RWPE2 (cell line): ENCODE data around the gene MYOM1.
"Not testable (repeated sequence)": the region's sequence is repeated elsewhere in the genome, so short reads cannot be mapped to it uniquely, and the experiment has no call there.

ENCODE experiments used
- ATAC-seq: fragments of 200-7000 bp; cut with Tn5 transposase; 3 replicates; pipeline ENCODE4 v1.9.1; 2021; ENCODE audit warnings: low read depth
- DNase-seq: peaks from one replicate; pipeline ENCODE4 v3.0.0-alpha.2; 2020; ENCODE audit warnings: low spot score
- H3K27ac ChIP-seq: fragments of 450-650 bp; 2 replicates; pipeline ENCODE4 v1.5.1; 2017; ENCODE audit warnings: mild to moderate bottlenecking; ENCODE audit not compliant: poor library complexity, severe bottlenecking
- H3K27me3 ChIP-seq: fragments of 250-450 bp; sonication (Bioruptor Pico); 2 replicates; pipeline ENCODE4 v1.5.1; 2021; ENCODE audit warnings: mild to moderate bottlenecking, moderate library complexity; ENCODE audit not compliant: insufficient read depth, poor library complexity, severe bottlenecking
- H3K36me3 ChIP-seq: fragments of 250-450 bp; sonication (Bioruptor Pico); 2 replicates; pipeline ENCODE4 v1.5.1; 2020; ENCODE audit warnings: low read depth, mild to moderate bottlenecking, moderate library complexity
- H3K4me1 ChIP-seq: fragments of 250-450 bp; sonication (Bioruptor Pico); 2 replicates; pipeline ENCODE4 v1.5.1; 2021; ENCODE audit warnings: mild to moderate bottlenecking, moderate library complexity; ENCODE audit not compliant: insufficient read depth, poor library complexity, severe bottlenecking
- H3K4me3 ChIP-seq: fragments of 250-450 bp; sonication (Bioruptor Pico); 2 replicates; pipeline ENCODE4 v1.5.1; 2021; ENCODE audit warnings: mild to moderate bottlenecking, moderate library complexity; ENCODE audit not compliant: severe bottlenecking
- H3K9me3 ChIP-seq: fragments of 250-450 bp; sonication (Bioruptor Pico); 2 replicates; pipeline ENCODE4 v1.5.1; 2021; ENCODE audit warnings: mild to moderate bottlenecking, moderate library complexity; ENCODE audit not compliant: severe bottlenecking
- TF ChIP-seq, protein P1 (sequence below): fragments of 450-650 bp; IDR thresholded peaks from one replicate; pipeline ENCODE4 v1.5.1; 2017; ENCODE audit warnings: mild to moderate bottlenecking, moderate library complexity; ENCODE audit not compliant: poor library complexity, severe bottlenecking

The MYOM1 gene

DNA sequence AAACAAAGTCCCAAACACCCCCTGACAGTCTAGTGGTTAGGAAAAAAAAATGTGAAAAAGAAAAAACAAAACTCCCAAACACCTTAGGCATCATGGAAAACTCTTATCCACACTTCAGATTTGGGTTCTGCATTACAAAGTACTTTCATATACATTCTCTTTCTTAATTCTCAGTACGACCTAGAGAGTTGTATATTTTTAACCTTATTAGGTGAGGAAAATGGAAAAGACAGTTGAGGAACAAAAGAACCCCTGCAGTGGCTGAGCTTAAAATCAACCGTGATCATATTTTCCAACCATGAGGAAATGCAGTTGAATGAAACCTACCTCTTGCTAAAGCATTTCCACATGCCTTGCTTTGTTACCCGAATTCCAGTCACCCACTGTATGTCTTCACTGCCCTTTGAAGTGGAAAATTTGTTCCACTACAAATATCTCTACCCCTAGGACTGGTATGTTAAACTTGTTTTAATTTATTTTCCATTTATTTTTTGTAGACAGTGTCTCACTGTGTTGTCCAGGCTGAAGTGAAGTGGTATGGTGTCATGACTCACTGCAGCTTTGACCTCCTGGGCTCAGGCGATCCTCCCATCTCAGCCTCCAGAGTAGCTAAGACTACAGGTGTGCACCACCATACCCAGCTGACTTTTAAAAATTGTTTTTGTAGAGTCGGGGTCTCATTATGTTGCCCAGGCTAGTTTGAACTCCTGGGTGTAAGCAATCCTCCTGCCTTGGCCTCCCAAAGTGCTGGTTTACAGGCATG lies 149.9 kb downstream of the MYOM1 start:
- H3K9me3 ChIP-seq = no peaks in the 10 kb centered on the region
- no peaks in the 10 kb centered on the region for H3K36me3 ChIP-seq
- ATAC-seq (no peak), DNase-seq (no peak)
- no peaks in the 10 kb centered on the region for H3K4me1 ChIP-seq
- no peak overlapping the region for H3K27ac ChIP-seq
- H3K4me3 ChIP-seq = no peak overlapping the region
- H3K27me3 ChIP-seq = no peaks in the 10 kb centered on the region
- TF ChIP-seq, protein P1, sequence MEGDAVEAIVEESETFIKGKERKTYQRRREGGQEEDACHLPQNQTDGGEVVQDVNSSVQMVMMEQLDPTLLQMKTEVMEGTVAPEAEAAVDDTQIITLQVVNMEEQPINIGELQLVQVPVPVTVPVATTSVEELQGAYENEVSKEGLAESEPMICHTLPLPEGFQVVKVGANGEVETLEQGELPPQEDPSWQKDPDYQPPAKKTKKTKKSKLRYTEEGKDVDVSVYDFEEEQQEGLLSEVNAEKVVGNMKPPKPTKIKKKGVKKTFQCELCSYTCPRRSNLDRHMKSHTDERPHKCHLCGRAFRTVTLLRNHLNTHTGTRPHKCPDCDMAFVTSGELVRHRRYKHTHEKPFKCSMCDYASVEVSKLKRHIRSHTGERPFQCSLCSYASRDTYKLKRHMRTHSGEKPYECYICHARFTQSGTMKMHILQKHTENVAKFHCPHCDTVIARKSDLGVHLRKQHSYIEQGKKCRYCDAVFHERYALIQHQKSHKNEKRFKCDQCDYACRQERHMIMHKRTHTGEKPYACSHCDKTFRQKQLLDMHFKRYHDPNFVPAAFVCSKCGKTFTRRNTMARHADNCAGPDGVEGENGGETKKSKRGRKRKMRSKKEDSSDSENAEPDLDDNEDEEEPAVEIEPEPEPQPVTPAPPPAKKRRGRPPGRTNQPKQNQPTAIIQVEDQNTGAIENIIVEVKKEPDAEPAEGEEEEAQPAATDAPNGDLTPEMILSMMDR = no peak

DNA sequence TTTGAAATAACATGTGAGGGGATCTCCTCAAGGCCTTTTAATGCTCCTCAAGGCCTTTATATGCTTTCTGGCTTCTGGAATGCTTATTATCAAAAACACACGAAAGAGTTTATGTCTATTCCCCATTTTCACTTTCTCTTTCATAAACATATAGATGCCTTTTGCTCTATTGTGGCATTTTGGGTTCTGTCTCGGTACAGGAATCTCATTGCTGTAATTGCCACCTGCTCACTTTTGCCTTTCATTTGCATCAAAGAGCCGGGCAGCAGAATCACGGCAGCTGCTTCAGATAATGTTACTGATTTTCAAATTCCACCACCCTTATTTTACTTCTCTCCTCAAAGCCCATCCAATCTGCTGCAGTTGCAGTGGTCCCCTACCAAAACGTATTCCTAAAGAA lies 152.0 kb downstream of the MYOM1 start:
- TF ChIP-seq, protein P1 = no peak
- no peaks in the 10 kb centered on the region for H3K36me3 ChIP-seq
- H3K9me3 ChIP-seq = no peaks in the 10 kb centered on the region
- H3K4me3 ChIP-seq = no peak overlapping the region
- no peak for ATAC-seq
- no peaks in the 10 kb centered on the region for H3K4me1 ChIP-seq
- H3K27ac ChIP-seq = no peak overlapping the region
- DNase-seq = no peak
- no peaks in the 10 kb centered on the region for H3K27me3 ChIP-seq

DNA sequence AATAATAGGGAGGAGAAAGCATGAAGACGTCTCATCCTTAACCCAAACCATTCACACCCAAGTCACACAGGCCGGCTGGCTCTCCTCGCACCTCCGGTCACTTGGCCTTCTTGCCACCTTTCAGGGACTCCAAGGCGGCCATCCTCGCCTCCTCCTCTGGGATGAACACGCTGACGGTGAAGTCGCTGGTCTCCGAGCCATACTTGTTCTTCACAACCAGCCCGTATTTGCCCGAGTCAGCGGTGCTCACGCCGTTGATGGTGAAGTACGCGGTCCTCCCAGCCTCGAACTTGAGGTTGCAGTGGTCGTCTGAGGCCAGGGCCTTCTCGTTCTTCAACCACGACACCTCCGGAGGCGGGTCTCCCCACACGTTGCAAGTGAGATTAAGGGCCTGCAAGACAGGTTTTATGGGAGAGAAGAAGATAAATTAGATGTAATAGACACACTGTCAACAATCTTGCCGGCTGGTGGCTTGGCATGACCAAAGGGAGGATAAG lies 152.6 kb downstream of the MYOM1 start:
- ATAC-seq (no peak), DNase-seq (no peak)
- no peaks in the 10 kb centered on the region for H3K27me3 ChIP-seq
- H3K4me3 ChIP-seq = no peak overlapping the region
- H3K4me1 ChIP-seq = no peaks in the 10 kb centered on the region
- no peaks in the 10 kb centered on the region for H3K9me3 ChIP-seq
- H3K27ac ChIP-seq = no peak overlapping the region
- TF ChIP-seq, protein P1 = no peak
- H3K36me3 ChIP-seq = no peaks in the 10 kb centered on the region

DNA sequence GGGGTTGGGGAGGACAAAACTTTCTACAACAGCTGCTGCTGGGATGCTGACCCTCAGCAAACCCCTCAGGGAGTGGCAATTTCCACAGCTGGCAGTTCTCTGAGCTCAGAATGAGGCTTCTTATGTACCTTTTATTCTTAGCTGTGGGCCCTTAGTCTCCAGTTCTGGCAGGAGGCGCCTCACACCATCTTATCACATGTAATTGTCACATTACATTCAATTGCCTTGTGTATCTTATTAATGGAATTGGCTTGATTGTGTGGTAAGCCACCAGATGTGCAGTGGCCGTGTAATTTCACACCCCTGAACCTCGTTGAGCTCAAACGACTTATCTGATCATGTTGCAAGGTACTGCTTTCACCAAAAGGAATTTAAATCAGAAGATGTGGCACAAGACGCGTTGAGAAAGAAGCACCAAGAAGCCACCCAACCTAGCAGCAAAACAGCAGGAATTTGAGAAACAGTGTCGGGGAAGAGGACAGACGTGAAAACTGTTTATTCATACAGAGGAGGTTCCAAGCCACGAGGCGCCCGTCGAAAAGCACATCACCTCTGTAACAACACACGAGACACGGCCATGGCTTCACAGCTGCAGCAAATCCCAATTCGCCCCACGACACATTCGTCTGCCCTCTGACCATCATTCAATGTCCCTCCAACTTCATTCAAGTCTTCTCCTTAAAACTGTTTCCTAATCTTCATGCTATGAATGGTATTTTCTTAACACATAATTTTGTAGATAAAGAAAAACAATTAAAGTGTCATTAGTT lies 153.2 kb downstream of the MYOM1 start:
- TF ChIP-seq, protein P1 = no peak
- Histone ChIP-seq H3K27me3 (no peaks in the 10 kb centered on the region), H3K36me3 (no peaks in the 10 kb centered on the region), H3K27ac (no peak overlapping the region), H3K9me3 (no peaks in the 10 kb centered on the region), H3K4me1 (no peaks in the 10 kb centered on the region), H3K4me3 (no peak overlapping the region)
- DNase-seq (no peak), ATAC-seq (no peak)

DNA sequence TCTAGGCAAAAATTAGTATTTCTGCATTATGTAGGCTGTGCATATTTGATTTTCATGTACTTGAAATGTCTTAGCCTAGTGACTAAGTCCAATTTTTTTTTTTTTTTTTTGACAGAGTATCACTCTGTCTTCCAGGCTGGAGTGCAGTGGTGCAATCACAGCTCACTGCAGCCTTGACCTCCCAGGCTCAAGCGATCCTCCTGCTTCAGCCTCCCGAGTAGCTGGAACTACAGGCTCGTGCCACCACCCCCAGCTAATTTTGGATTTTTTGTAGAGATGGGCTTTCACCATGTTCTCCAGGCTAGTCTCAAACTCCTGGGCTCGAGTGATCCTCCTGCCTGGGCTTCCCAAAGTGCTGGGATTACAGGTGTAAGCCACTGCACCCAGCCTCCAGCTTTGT lies 156.0 kb downstream of the MYOM1 start:
- not testable (repeated sequence) for DNase-seq, ATAC-seq, H3K4me1 ChIP-seq, H3K9me3 ChIP-seq, H3K36me3 ChIP-seq, H3K4me3 ChIP-seq, H3K27ac ChIP-seq, H3K27me3 ChIP-seq
